K562 (cell line): ENCODE results near the gene BEST1. TPM values are rescaled to one million over a fixed set of nuclear protein-coding genes. Genes with fewer than 3 reads are reported as not detected.

ENCODE experiments used
- ADNP ChIP-seq: fragments of 200-800 bp; sonication (Bioruptor generic); IDR thresholded peaks from 2 replicates; pipeline ENCODE4 v1.6.1; 2016; ENCODE audit warnings: missing genetic modification characterization, missing compliant biosample characterization
- ATF6 ChIP-seq: sonication (generic); formaldehyde crosslinking; IDR thresholded peaks from 2 replicates; pipeline ENCODE4 v1.4.0; 2020; ENCODE audit warnings: mild to moderate bottlenecking, missing genetic modification reagents
- ATF7 ChIP-seq: fragments of 450-650 bp; IDR thresholded peaks from 2 replicates; pipeline ENCODE4 v1.7.1; 2014; ENCODE audit warnings: mild to moderate bottlenecking, moderate library complexity
- CSDE1 ChIP-seq, 2 experiments: fragments of 450-650 bp; IDR thresholded peaks; 2 replicates each; pipeline ENCODE4 v1.6.1; 2016; ENCODE audit warnings: mild to moderate bottlenecking in 1 of 2
- ETV6 ChIP-seq, 3 experiments: fragments of 150-350 bp in 1 of 3; sonication (generic) in 1 of 3; formaldehyde crosslinking in 1 of 3; IDR thresholded peaks; 2 replicates each; pipeline versions ENCODE4 v1.6.1 to v1.8.0; 2014 to 2022; ENCODE audit warnings: borderline replicate concordance in 2 of 3, low read depth in 2 of 3, antibody characterized with exemption in 1 of 3, low read length in 1 of 3, mild to moderate bottlenecking in 1 of 3, missing genetic modification reagents in 1 of 3
- HMG20A ChIP-seq: fragments of 450-650 bp; formaldehyde crosslinking; conservative IDR thresholded peaks from 2 replicates; pipeline ENCODE4 v1.4.0; 2020; ENCODE audit warnings: mild to moderate bottlenecking, mixed read lengths
- MECOM ChIP-seq: fragments of 250-450 bp; sonication (Bioruptor Pico); IDR thresholded peaks from 2 replicates; pipeline ENCODE4 v1.8.0; 2022; ENCODE audit warnings: inconsistent platforms
- MTA2 ChIP-seq: fragments of 450-650 bp; IDR thresholded peaks from 2 replicates; pipeline ENCODE4 v1.6.1; 2016; ENCODE audit warnings: low read depth
- POLR2A ChIP-seq: fragments of 450-650 bp; conservative IDR thresholded peaks from 2 replicates; pipeline ENCODE4 v1.6.1; 2016
- POLR3A ChIP-seq: IDR thresholded peaks from 2 replicates; pipeline ENCODE4 v1.6.1; 2011; ENCODE audit warnings: borderline replicate concordance, mild to moderate bottlenecking, moderate library complexity; ENCODE audit not compliant: insufficient read length, insufficient read depth; ENCODE audit errors: extremely low read depth
- PRDM10 ChIP-seq: fragments of 450-650 bp; IDR thresholded peaks from 2 replicates; pipeline ENCODE4 v1.6.1; 2018; ENCODE audit not compliant: partially characterized antibody
- RBM39 ChIP-seq: fragments of 200-400 bp; formaldehyde crosslinking; optimal IDR thresholded peaks from 2 replicates; pipeline ENCODE3; 2018; ENCODE audit warnings: low read depth, low read length
- SIRT6 ChIP-seq: IDR thresholded peaks from one replicate; pipeline ENCODE4 v1.6.1; 2012; ENCODE audit warnings: low read depth, mild to moderate bottlenecking, control low read depth, inconsistent platforms, low read length, moderate library complexity
- TEAD1 ChIP-seq, 2 experiments: fragments of 450-650 bp in 1 of 2; sonication (generic) in 1 of 2; formaldehyde crosslinking; IDR thresholded peaks; 2 replicates each; pipeline versions ENCODE4 v1.4.0 to v1.8.0; 2020 to 2022; ENCODE audit warnings: mild to moderate bottlenecking in 2 of 2, missing genetic modification reagents in 1 of 2
- ZBTB9 ChIP-seq: fragments of 450-650 bp; formaldehyde crosslinking; IDR thresholded peaks from 2 replicates; pipeline ENCODE4 v1.4.0; 2020; ENCODE audit warnings: mild to moderate bottlenecking, moderate library complexity
- ZEB2 ChIP-seq: fragments of 450-650 bp; IDR thresholded peaks from 2 replicates; pipeline ENCODE4 v1.6.1; 2016
- ZNF511 ChIP-seq: sonication (generic); formaldehyde crosslinking; IDR thresholded peaks from 2 replicates; pipeline ENCODE4 v1.8.0; 2022; ENCODE audit warnings: mild to moderate bottlenecking, missing genetic modification reagents
- polyA plus RNA-seq, 8 experiments: library from polyadenylated mRNA; depleted of rRNA in 4 of 8; stranded (reverse) in 5 of 8; unstranded in 3 of 8; fragments of >200 nt; fragmentation: Nextera tagmentation in 2 of 8; fragmentation: Illumina TruSeq in 1 of 8; extraction: Ambion mirVana in 2 of 8; extraction: Trizol in 1 of 8; gene quantifications; 2 replicates each; pipeline versions ENCODE4 v1.2.1 to v1.2.3, GENCODE V29; 2011 to 2014; ENCODE audit warnings: inconsistent platforms in 1 of 8, missing spikeins in 1 of 8
- total RNA-seq, 7 experiments: library from RNA; depleted of rRNA in 6 of 7; stranded (reverse); fragments of >200 nt in 6 of 7; fragmentation: Illumina TruSeq in 2 of 7; extraction: Trizol in 2 of 7; gene quantifications; 2 replicates each; pipeline versions ENCODE4 v1.2.1 to v1.2.3, GENCODE V29; 2011 to 2021; ENCODE audit warnings: low replicate concordance in 1 of 7

BEST1 gene
- total and polyA plus RNA-seq, 9 of the 15 experiments (the other 6 are each of a cell fraction or from before 2014, with no cell fraction given), result 0.07 to 1.3 (median 0.40) TPM

- TF ChIP-seq MECOM (CRISPR knock-in tag), result peak; percentile 91
- 0 out of 2 replicates have a peak, but pooled peaks have one; percentile 77 for TF ChIP-seq ATF6 (CRISPR knock-in tag)
- no peak for TF ChIP-seq SIRT6
- peak; percentile 64; the same call in 1 of the 2 replicates for TF ChIP-seq ZNF511 (CRISPR knock-in tag)
- TF ChIP-seq POLR2A, result peak; percentile 43; the same call in 1 of the 2 replicates
- no peak for TF ChIP-seq HMG20A (CRISPR knock-in tag)
- TF ChIP-seq ZEB2, result peak; percentile 96
- peak; percentile 88 for TF ChIP-seq MTA2
- peak; percentile 81 for TF ChIP-seq ADNP (tag)
- TF ChIP-seq POLR3A, result no peak
- peak in 1 of 2 experiments; percentile 27; a peak in 1 of 4 replicates for TF ChIP-seq CSDE1 (IDR thresholded peaks at IDR 0.05)
- TF ChIP-seq TEAD1 (CRISPR knock-in tag; IDR thresholded peaks at IDR 0.05), result peak in 1 of 2 experiments; percentile 53; a peak in 1 of 4 replicates
- peak; percentile 84 for TF ChIP-seq ATF7
- TF ChIP-seq ETV6 (IDR thresholded peaks at IDR 0.05; ENCODE audit: borderline replicate concordance in 1 of 2, low read depth in 2 of 2, low read length in 1 of 2), result no peak
- TF ChIP-seq ETV6 (CRISPR knock-in tag; IDR thresholded peaks at IDR 0.05; ENCODE audit: borderline replicate concordance), result 0 out of 2 replicates have a peak, but pooled peaks have one; percentile 24
- no peak for TF ChIP-seq RBM39
- TF ChIP-seq PRDM10, result peak; percentile 96
- 0 out of 2 replicates have a peak, but pooled peaks have one; percentile 43 for TF ChIP-seq ZBTB9 (CRISPR knock-in tag)
Measured at GRCh38 chr11:61919705-61920631, 30.2 kb upstream of the BEST1 start (continued).
